CD4-positive, alpha-beta T cell treated with Interleukin-15 for 1 hour (primary cell): ENCODE results near the gene CAMTA1.
"Not testable (repeated sequence)": the region's sequence is repeated elsewhere in the genome, so short reads cannot be mapped to it uniquely, and the experiment has no call there.

ENCODE experiments used
- DNase-seq: peaks from one replicate; pipeline ENCODE4 v3.0.0-alpha.2; 2020

Gene CAMTA1

DNA sequence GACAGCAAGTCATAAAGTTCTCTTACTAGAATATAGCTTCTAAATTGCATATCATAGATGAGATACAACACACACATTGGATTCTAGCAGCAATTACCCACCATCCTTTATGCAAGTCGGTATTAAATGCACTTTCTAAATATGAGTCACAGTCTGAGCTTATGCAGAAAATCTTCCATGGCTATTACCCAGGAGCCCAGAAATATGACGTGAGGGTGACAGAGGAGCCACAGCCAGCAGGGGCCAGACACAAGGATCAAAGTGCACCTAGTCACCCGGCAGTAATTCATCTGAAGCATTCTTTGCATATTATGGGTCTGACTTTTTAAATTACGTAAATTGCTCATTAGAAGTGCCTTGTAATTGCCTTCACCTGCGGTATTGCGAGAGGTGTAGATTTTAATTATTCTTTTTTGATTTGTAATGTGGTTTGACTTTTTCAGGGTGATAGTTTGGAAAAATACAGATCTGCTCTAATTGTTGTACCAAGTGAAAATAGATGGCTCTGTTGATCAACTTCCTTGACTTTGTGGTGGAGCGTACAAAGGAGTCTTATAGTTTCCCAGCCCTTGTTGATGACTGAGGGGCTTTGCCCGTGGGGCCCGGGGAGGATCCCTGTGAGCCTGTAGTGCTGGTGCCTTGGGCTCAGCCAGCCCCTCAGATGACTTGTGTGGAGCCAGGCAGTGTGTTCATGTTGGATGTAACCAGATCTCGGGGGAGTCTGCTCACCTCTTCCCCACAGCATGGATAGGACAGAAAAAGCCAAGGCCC, 515.8 kb downstream of the CAMTA1 start:
- no peak for DNase-seq

DNA sequence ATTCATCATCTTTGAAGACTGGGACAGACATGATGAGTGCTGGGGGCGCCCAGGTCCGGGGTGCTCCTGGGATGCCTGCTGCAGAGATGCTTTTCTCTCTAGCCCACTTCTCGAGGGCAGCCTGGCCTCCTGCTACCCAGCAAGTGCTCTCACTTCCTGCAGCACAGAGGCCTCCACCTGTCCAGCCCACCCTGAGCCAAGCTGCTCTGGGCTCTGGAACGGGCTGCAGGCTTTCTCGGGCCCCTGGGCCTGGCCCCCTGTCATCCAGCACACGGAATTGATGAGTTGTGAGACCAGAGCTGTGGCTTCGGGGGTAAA, 516.4 kb downstream of the CAMTA1 start:
- DNase-seq: no peak

DNA sequence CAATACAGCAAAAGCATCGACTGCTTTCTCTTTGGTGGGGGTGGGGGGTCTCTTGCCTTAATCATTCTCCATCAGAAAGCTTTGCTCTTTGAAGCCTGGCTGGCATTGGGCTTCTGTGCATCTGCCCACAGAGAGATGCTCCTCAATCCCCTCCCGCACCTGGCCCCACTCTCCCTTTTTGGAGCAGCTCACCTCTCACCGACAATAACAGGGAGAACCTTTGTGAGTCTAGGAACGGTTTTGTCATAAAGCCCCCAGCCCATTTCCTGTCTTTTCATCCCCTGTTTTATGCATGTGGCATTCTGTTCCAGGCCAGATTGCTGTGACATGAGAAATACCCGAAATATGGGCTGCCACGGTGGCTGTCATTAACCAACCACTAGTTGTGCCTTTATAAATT, 516.9 kb downstream of the CAMTA1 start:
- DNase-seq: no peak

DNA sequence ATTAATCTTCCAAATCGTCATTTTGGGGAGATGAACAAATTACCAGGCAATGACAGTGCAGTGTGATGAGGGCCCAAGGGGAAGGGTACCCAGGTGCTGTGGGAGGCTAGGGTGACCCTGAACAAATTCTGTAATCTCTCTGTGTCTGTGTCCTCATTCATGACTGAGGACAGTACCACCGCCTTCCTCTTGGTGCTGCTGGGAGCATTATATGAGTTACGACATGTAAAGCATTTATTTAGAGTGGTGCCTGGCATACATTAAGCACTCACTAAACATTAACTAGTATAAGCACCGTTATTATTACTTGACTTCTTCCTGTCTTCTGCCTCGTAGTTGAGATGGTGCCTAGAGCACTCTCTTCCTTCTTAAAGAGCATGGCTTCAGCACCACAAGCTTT, 517.6 kb downstream of the CAMTA1 start:
- DNase-seq: no peak

DNA sequence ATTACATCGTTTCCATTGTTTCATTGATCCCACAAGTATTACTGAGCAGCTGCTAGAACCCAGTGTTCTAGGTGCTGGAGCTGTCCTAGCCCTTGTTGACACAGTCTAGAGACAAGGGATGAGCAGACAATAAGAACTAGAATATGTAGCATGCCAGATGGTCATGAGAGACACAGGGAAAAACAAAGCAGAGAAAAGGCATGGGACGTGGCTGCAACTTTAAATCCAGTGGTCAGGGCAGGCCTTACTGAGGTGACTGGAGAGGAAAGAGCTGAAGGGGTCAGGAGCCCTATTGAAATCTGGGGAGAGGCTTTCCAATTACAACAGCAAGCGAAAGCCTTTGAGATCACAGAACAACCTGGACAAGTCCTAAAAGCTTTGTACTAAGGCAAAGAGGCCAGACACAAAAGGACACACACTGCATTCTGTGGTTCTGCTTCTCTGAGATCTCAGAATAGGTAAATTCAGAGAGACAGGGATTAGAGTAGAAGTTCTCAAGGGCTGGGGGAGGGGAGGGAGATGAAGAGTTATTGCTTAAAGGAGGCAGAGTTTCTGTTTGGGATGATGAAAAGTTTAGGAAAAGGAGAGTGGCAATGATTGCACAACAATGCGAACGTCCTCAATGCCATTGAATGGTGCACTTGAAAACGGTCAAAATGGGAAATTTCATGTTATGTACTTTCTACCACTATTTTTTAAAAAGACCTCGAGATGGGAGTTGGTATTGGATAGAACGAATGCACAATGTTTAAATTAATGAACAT, 518.5 kb downstream of the CAMTA1 start:
- DNase-seq: no peak

DNA sequence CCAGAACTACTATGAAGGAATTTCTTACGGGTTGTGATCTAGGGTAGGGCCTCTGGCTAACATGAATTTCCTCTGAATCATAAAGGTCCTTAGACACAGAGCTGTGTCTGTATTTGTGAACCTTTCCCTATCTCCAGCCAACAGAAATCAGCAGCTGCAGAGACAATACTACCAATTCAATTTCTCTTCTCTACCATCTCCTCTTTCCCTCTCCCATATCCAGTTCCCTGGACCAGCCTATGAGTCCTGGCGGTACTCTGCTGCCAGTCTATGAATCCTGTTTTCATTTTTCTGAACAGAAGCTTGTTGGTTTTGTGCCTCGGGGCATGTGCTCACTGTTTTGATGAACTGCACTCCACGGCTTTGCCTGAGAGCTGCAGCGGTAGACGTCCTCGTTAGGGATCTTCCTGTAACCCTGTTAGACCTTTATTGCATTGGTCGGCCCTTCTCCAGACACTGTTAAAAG, 527.9 kb downstream of the CAMTA1 start:
- DNase-seq: no peak

DNA sequence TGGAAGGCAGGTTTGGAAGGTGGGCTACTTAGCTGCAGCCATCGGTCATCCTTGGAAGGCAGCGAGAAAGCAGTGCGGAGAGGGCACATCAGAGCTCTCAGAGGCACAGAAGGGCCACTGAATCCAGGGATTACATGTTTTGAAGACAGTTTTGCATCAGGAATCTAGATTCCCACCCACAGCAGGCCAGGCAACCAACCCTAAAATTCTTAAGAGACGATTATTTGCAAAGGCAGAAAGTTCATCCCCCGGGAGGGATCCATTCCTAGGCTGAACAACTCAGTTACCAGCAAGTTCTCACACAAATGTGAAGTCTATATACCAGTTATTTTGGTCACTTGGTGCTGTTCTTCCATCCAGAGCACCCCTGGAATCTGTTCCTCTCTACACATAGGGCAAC, 528.6 kb downstream of the CAMTA1 start:
- DNase-seq: no peak

DNA sequence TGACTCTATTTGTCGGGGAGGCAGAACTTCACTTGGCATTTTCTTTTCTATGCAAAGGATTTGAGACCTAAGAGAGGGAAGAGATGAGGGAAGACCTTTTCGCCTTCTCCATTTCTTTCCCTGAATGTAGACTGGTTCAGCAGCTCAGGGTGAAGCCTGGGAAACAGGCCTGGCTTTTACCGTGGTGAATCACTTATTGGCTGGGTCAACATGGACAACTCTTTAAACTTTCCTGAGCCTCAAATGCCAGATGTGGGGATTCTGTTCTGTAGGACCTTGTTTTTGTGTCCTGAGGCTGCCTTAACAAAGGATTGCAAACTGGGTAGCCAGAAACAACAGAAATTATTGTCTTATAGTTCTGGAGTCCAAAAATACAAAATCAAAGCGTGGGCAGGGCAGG, 530.1 kb downstream of the CAMTA1 start:
- DNase-seq: no peak

DNA sequence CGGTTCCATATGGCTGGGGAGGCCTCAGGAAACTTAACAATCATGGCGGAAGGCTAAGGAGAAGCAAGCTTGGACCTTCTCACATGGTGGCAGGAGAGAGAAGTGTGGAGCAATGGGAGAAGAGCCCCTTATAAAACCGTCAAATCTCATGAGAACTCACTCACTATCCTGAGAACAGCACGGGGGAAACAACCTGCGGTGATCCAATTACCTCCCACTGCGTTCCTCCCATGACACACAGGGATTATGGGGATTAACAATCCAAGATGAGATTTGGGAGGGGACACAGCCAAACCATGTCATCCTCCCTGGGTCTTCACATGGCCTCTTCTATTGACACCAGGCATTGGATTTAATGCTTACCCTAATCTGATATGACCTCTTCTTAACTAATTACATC, 530.7 kb downstream of the CAMTA1 start:
- DNase-seq: no peak

DNA sequence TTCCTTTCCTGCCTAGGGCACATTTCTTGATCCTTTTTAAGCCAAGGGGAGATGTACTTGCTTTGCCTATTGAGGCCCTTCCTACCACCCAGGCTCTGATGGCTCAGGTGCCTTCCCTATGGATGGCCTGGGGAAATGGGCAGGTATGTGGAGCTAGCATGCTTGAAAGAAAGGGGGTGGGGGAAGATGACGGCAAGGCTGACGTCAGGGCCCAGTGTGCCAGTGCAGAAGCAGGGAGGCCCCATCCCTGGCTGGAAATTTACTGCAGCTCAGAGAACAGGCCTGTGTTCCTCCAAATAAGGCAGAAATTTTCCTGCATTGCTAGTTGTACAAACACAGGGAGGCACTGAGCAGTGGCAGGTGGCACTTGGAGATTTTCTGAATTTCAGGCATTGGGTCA, 532.6 kb downstream of the CAMTA1 start:
- DNase-seq: no peak

DNA sequence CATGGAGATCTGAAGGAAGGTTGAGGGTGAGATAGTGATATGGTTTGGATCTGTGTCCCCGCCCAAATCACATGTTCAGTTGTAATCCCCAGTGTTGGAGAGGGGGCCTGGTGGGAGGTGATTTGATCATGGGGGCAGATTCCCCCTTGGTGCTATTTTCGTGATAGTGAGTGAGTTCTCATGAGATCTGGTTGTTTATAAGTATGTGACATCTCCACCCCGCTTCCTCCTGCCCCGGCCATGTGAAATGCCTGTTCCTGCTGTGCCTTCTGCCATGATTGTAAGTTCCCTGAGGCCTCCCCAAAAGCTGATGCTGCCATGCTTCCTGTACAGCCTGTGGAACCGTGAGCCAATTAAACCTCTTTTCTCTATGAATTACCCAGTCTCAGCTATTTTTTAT, 533.9 kb downstream of the CAMTA1 start:
- DNase-seq: no peak

DNA sequence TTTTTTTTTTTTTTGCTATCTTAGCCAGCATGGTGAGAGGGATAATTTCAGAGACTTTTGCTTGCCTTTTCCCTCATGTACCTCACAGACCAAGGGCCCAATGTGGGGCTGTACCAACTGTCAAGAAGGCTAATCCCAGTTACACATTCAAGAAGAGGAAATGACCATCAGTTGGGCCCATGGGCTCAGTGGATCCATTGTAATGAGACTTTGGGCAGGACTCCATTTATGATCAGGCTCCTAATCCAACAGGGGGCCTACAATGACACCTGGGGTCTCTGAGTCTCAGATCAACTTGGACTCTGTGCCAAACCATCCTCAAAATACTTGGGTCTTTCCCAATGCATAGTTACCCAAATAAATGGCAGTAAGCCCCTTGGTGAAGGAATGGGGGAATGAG, 535.4 kb downstream of the CAMTA1 start:
- no peak for DNase-seq

DNA sequence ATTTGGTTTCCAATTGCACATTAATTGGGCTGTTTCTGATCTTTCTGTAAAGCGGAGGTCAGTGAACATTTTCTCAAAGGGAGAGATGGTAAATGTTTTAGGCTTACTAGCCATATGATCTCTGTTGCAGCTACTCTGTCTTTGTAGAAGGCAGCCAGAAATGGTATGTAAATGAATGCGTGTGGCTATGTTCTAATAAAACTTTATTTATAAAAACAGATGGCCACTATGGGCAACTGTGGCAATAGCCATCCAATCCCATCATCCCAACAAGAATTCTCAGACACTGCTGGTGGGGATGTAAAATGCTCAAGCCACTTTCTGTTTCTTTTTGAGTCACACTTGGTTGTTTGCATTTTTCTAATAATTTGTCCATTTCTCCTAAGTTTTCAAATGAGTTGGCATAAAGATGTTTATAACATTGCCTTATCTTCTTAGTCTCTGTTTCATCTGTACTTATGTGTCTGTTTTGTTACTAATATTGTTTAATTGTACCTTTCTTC, 537.1 kb downstream of the CAMTA1 start:
- no peak for DNase-seq

DNA sequence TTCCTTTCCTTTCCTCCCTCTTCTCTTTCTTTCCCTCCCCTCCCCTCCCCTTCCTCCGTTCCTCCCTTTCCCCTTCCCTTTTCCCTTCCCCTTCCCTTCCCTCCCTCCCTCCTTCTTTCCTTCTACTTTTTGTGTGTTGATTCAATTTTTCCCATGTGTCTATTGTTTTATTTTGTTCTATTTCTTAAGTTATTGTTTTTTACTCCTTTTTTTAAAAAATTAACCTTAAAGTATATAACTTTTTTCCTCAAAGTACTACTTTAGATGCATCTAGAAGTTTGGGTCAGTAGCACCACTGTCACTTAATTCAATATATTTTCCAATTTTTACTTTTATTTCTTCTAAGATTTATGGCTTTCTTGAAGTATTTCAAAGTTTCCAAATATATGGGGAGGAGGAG, 537.7 kb downstream of the CAMTA1 start:
- no peak for DNase-seq

DNA sequence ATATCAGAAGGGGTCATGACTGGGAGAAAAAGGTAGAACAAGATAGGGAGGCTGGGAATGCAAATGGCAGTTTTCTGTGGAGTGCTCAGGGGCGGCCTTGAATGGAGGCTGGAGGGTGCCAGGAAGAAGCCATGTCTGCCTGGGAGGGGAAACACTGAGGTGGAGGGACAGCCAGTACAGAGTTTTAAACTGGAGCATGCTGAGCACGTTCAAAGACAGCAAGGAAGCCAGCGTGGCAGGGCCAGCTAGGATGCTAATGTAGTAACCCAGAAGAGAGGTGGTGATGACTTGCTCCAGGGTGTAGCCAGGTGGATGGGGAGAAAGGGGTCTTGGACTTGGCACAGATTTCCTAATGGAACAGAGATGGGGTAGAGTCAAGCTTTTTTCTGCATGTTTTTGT, 540.0 kb downstream of the CAMTA1 start:
- no peak for DNase-seq

DNA sequence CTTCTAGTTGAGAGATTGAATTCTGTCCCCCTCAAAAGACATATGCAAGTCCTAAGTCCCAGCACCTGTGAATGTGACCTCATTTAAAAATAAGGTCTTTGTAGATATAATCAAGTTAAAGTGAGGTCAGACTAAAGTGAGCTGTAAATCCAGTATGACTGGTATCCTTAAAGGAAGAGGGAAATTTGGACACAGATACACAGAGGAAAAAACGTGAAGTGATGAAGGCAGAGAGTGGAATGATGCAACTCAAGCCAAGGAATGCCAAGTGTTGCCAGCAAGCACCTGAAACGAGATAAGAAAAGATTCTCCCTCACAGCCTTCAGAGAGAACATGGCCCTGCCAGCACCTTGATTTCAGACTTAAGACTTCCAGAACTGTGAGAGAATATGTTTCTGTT, 541.1 kb downstream of the CAMTA1 start:
- no peak for DNase-seq

DNA sequence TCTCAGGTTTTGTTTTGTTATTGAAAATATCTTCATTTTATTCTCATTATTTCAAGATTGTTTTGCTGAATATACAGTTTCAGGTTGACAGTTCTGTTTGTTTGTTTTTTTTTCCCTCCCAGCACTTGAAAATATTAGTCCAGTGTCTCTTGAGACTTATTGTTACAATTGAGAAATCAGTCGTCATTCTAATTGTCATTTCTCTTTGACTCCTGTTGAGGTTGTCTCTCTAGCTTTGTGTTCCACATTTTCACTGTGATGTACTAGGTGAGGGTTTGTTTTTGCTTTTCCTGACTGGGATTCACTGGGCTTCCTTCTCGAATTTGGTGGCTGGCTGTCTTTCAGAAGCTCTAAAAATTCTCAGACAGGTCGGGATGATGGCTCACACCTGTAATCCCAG, 542.6 kb downstream of the CAMTA1 start:
- DNase-seq: no peak

DNA sequence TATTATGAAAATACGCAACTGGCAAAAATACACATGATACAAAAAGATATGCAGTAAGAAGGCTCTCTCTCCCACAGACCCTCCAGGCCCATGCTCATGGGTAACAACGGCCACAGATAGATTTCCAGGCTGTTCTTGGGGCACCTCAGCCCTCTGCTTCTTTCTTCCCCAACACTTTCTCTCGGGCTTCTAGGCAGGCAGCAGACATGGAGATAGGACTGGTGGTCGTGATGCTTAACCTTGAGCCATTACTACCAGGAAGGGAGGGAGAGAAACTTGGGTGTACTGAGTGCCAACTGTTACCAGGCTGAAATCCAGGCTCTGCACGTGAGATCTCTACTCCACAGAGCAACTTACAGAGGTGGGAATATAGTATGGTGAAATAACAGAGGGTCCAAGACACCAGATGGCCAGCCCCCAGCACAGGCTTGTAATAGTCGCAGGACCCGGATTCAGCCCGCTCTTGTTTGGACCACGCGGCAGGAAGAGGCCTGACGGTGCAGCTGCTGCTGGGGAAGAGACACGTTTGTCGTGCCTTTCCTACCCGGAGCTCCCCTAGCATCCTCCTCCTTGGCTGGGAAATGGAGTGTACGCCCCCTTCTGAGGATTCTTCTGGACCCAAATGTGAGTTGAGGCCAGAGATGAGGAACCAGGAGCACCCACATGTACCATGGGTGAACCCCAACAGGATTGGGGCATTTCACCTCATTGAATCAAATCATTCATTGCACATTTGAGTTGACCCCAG, 544.8 kb downstream of the CAMTA1 start:
- DNase-seq: no peak

DNA sequence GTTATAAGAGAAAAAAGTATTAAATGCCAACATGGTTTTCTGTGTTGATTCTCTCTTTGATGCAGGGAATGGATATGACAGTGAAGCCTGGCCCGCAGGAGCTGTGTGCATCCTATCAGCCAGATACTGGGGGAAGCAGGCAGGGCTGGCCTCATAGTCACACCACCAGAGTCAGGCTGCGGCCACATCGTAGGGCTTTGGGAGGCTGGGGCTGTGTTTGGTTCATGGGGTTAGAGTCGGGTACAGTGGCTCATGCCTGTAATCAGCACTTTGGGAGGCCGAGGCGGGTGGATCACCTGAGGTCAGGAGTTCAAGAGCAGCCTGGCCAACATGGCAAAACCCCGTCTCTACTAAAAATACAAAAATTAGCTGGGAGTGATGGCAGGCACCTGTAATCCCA, 545.5 kb downstream of the CAMTA1 start:
- not testable (repeated sequence) for DNase-seq

DNA sequence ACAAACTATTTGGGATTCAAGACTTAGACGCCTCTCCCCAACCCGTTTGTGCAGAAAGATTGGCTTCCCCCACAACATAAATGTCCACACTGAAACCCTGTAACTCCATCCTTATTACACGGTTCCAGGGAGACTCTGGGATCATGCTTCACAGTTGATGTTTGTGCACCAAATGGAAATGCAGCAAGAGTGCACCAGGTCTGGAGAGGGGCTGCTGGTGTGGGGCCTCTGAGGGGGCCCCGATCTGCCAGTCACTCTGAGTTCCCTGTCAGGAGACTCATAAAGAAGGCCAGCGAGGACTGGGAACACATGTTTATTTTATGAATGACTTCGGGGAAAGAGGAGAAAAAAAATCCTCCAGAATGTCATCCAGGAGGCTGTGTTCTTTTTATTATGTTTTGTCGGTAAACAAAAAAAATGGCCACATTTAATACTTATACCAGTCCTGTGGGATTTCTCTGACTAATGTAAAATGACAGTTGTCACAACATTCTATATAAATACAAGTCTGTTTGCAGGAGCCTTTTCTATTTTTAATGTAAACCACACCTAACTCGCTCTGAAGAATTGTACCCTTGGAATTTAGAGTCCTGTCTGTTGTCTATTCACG, 546.8 kb downstream of the CAMTA1 start:
- DNase-seq: no peak

DNA sequence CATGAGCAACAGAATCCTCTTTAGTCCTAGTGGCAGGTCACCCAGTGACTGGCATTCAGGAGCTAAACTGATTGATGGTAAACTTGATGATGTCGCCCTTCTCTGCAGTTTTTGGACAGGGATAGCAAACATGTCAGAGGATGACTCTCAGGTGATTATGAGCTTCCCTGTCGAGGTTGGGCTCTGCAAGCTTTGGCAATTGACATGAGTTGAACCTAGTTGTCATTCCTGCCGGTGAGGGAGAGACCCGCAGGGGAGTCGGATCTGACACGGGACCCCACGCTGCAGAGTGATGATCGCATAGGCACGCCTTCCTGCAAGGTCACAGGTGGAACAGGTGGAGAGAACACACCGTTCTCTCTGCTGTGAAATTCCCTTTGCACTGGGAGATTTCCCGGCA, 547.8 kb downstream of the CAMTA1 start:
- DNase-seq: no peak

DNA sequence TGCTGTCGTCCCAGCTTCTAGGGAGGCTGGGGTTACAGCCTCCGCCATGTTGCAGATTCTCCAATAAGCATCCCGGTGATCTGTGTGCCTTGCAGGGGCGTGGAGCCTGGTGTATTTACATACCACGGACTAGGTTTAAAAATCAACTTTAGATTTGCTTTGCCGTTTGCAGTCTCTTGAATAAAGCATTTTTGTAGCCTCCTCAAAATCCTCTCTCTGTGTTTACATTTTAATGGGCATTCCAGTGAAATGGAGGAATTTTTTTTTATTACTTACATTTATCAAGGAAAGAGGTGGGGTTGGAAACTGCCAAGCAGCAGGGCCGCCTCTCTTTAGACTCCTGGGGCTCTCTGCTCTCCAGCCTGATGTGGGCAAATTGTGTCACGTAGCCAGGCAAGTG, 548.4 kb downstream of the CAMTA1 start:
- no peak for DNase-seq

DNA sequence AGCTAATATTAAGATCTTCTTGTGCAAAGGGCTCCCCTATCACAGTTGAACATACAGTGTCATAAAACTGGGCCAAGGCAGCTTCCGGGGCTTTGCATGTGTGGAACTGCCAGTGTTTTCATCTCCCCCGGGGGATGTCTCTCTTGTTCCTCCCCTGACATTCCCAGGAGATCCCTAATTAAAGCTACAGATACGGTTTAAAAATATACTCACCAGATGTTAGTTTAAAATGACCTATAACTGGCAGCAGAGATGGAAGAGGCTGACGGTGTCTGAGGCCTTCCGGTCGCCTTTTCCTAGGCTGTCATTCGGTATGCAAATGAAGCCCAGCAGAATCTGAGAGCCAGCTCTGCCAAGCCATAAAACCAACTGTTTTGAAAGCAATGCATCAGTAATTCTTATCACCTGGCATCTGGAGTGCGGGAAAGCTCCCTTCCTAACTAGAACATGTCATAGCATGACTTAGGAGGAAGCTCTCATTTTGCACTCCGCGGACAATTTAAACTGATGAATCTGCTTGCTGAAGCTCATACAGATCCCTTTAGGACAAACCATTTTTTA, 549.3 kb downstream of the CAMTA1 start:
- no peak for DNase-seq
